Measurements from ENCODE around the gene SPATA2L. TPM values are rescaled to one million over a fixed set of nuclear protein-coding genes. Genes with fewer than 3 reads are reported as not detected.
"Not testable (repeated sequence)": the region's sequence is repeated elsewhere in the genome, so short reads cannot be mapped to it uniquely, and the experiment has no call there.

Gene SPATA2L
- total RNA-seq, 1 donor from 2014 or later: 24.0 TPM

DNA sequence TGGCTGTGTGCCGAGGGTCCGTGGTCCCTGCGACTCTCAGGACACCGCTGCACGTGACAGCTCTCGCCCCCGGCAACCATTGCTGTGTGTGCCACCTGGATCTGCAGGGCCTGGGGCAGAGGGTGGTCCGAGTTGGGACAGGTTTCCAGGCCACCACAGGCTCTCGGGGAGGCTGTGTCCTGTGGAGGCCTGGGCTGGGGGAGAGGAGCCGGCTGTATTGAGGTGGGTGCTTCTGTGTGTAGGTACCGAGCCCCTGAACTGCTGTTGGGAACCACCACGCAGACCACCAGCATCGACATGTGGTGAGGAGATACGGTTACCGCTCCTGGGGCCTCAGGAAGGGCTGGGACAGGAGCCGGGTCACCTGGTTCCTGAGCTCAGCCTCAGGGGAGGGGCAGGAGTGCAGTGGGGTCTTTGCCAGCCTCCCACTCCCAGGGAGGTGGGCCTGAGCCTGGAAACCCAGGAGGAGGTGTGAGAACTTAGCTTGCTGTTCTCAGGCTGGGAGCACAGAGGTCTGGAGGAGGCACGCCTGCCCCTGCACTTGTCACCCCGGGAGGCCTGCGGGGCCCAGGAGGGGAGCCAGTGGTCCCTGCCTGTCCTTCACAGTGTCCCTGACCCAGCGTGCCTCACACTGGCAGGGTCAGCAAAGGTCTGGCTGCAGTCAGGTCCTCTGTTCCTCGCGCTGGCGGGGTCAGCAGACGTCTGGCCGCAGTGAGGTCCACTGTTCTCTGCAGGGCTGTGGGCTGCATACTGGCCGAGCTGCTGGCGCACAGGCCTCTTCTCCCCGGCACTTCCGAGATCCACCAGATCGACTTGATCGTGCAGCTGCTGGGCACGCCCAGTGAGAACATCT is 7.3 kb downstream of the SPATA2L start:
- H3K27me3 ChIP-seq (ENCODE audit: control insufficient read depth, insufficient read depth, low read length): no peaks in the 10 kb centered on the region
- TF ChIP-seq, protein P1, sequence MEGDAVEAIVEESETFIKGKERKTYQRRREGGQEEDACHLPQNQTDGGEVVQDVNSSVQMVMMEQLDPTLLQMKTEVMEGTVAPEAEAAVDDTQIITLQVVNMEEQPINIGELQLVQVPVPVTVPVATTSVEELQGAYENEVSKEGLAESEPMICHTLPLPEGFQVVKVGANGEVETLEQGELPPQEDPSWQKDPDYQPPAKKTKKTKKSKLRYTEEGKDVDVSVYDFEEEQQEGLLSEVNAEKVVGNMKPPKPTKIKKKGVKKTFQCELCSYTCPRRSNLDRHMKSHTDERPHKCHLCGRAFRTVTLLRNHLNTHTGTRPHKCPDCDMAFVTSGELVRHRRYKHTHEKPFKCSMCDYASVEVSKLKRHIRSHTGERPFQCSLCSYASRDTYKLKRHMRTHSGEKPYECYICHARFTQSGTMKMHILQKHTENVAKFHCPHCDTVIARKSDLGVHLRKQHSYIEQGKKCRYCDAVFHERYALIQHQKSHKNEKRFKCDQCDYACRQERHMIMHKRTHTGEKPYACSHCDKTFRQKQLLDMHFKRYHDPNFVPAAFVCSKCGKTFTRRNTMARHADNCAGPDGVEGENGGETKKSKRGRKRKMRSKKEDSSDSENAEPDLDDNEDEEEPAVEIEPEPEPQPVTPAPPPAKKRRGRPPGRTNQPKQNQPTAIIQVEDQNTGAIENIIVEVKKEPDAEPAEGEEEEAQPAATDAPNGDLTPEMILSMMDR (IDR thresholded peaks at IDR 0.05; ENCODE audit: insufficient read depth, low read length, poor library complexity, severe bottlenecking): no peak

DNA sequence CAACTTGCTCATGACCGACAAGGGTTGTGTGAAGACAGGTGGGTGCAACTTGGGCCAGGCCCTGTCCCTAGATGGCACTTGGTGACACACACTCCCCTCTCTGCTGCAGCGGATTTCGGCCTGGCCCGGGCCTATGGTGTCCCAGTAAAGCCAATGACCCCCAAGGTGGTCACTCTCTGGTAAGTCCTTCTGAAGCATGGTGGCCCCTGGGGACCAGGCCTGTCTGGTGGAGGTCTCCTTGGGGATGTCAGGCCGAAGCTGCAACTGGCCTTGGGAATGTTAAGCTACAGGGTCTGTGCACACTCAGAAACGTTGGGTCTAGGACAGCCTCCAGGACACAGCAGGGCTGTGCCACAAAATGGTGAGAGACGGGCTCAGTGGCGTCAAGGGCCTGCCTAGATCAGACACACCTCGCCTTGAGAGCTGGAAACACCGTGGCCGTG is 8.2 kb downstream of the SPATA2L start:
- TF ChIP-seq, protein P1 (IDR thresholded peaks at IDR 0.05; ENCODE audit: insufficient read depth, low read length, poor library complexity, severe bottlenecking): no peak
- Histone ChIP-seq H3K36me3 (ENCODE audit: control insufficient read depth, insufficient read depth, low read length) (peaks cover 1% of the 10 kb centered on the region), H3K4me3 (ENCODE audit: low read depth, low read length) (no peak overlapping the region), H3K27me3 (ENCODE audit: control insufficient read depth, insufficient read depth, low read length) (no peaks in the 10 kb centered on the region)
- no peak for DNase-seq (ENCODE audit: low read depth)

More for the DNA sequence above, 7.3 kb downstream of the SPATA2L start:
- no peak overlapping the region for H3K4me3 ChIP-seq (ENCODE audit: low read depth, low read length)
- no peak for DNase-seq (ENCODE audit: low read depth)
- H3K36me3 ChIP-seq (ENCODE audit: control insufficient read depth, insufficient read depth, low read length): peaks cover 1% of the 10 kb centered on the region

DNA sequence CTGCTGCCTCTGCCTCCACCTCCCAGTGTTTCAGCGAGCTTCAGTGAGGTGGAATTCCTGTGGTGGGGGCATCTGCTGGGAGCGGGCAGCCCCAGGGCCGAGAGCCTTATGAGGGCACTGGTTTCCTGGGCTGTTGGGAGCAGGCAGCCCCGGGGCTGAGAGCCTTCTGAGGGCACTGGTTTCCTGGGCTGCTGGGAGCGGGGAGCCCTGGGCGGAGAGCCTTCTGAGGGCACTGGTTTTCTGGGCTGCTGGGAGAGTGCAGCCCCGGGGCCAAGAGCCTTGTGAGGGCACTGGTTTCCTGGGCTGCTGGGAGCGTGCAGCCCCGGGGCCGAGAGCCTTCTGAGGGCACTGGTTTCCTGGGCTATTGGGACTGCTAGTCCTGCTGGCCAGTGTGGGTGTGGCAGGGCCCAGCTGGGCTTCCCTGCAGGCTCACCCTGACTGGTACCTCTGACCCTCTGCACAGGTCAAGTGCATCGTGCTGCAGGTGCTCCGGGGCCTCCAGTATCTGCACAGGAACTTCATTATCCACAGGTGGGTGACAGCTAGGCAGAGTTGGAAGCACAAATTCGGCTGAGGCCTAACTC is 9.4 kb downstream of the SPATA2L start:
- H3K27me3 ChIP-seq (ENCODE audit: control insufficient read depth, insufficient read depth, low read length): no peaks in the 10 kb centered on the region
- H3K36me3 ChIP-seq (ENCODE audit: control insufficient read depth, insufficient read depth, low read length): peaks cover 1% of the 10 kb centered on the region
- no peak overlapping the region for H3K4me3 ChIP-seq (ENCODE audit: low read depth, low read length)
- TF ChIP-seq, protein P1 (IDR thresholded peaks at IDR 0.05; ENCODE audit: insufficient read depth, low read length, poor library complexity, severe bottlenecking): no peak
- no peak for DNase-seq (ENCODE audit: low read depth)

DNA sequence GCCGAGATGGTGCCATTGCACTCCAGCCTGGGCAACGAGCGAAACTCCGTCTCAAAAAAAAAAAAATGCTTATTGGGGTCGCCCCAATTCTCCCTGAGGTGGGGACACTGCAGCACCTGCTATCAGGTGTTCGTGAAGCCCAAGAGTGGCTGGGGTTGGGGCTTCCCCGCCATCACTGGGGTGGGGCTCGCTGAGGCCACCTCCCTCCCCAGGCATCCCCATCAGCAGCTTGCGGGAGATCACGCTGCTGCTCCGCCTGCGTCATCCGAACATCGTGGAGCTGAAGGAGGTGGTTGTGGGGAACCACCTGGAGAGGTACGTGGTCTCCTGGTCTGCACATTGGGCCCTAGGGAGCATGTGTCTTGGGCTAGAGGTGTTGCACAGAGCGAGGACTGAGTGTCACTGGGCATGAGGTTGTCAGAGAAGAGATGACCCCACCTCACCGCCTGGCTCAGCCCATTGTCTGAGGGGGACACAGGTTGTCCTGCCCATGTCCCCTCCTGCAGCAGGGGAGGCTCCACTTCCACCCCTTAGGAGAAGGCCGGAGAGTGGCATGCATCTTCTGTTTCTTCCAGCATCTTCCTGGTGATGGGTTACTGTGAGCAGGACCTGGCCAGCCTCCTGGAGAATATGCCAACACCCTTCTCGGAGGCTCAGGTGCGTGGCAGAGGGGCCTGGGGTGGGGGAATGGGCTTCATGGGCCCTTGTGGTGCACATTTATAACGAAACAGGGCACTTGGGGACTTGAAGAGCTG is 10.1 kb downstream of the SPATA2L start:
- H3K36me3 ChIP-seq (ENCODE audit: control insufficient read depth, insufficient read depth, low read length): peaks cover 1% of the 10 kb centered on the region
- TF ChIP-seq, protein P1 (IDR thresholded peaks at IDR 0.05; ENCODE audit: insufficient read depth, low read length, poor library complexity, severe bottlenecking): no peak
- no peak overlapping the region for H3K4me3 ChIP-seq (ENCODE audit: low read depth, low read length)
- no peaks in the 10 kb centered on the region for H3K27me3 ChIP-seq (ENCODE audit: control insufficient read depth, insufficient read depth, low read length)
- no peak for DNase-seq (ENCODE audit: low read depth)

DNA sequence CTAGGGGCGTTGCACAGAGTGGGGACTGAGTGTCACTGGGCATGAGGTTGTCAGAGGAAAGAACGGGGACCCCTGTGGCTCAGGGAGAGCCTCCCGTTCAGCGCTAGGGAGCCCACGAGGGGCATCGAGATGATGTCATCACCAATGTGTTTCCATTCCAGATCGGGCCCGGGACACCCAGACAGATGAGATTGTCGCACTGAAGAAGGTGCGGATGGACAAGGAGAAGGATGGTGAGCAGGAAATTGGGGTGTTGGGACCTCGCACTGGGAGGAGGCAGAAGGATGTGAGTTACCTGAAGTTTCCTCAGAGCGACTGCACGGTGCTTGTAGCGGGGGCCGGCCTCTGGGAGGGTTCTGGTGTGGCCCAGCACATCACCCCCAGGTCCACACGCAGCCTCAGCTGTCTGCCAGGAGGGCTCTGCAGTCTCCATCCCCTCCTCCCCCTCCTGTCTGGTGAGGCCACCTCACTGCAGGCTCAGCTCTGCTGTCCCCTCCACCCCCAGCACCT is 11.1 kb downstream of the SPATA2L start:
- DNase-seq (ENCODE audit: low read depth): no peak
- peaks cover 1% of the 10 kb centered on the region for H3K36me3 ChIP-seq (ENCODE audit: control insufficient read depth, insufficient read depth, low read length)
- H3K27me3 ChIP-seq (ENCODE audit: control insufficient read depth, insufficient read depth, low read length): no peaks in the 10 kb centered on the region

DNA sequence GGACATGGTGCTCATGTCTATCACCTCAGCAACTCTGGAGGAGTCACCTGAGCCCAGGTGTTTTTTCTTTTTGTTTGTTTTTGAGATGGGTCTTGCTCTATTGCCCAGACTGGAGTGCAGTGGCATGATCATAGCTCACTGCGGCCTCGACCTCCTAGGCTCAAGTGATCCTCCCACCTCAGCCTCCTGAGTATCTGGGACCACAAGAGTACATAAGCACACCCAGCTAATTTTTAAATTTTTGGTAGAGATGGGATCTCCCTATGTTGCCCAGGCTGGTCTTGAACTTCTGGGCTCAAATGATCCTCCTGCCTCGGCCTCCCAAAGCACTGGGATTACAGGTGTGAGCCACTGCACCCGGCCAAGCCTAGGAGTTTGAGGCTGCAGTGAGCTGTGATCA is 11.9 kb downstream of the SPATA2L start:
- not testable (repeated sequence) for H3K4me3 ChIP-seq (ENCODE audit: low read depth, low read length); H3K27me3 ChIP-seq (ENCODE audit: control insufficient read depth, insufficient read depth, low read length); H3K36me3 ChIP-seq (ENCODE audit: control insufficient read depth, insufficient read depth, low read length); DNase-seq (ENCODE audit: low read depth)

More for the DNA sequence above, 11.1 kb downstream of the SPATA2L start:
- TF ChIP-seq, protein P1 (IDR thresholded peaks at IDR 0.05; ENCODE audit: insufficient read depth, low read length, poor library complexity, severe bottlenecking): no peak
- no peak overlapping the region for H3K4me3 ChIP-seq (ENCODE audit: low read depth, low read length)
